ENCODE results near the gene SV2C. TPM values are rescaled to one million over a fixed set of nuclear protein-coding genes. Genes with fewer than 3 reads are reported as not detected.

Gene SV2C
- polyA plus RNA-seq, 3 donors = 0.01 to 0.02 TPM; not detected in 1

DNA sequence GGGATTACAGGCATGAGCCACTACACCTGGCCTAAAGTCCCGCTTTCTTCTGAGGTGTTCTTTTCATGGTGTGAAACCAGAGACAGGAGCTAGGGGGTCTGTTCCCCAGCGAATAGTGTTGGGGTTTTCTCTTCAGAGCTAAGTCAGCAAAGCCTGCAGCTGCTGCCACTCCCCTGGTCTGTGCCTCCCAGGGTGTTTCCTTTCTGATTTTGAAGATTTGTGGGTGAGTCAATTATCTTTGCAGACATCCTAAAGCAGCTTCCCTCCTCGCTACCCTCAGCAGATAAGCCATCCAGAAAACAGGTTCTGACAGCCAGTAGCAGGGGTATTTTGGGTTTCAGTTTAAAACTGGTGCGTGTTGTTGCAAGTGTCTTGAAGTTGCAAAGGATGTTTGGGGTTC is 247.9 kb downstream of the SV2C start:
- Mint-ChIP-seq H3K27ac (peak overlapping the region in 2 of 7 donors; percentile 10 to 16), H3K36me3 (peaks cover 0 to 2% of the 10 kb centered on the region in 2 donors), H3K4me3 (no peak overlapping the region), H3K9me3 (peaks cover 0 to 2% (median 0%) of the 10 kb centered on the region in 7 donors), H3K27me3 (ENCODE audit: low read depth in 3 of 3) (peaks cover 0 to 5% (median 0%) of the 10 kb centered on the region in 3 donors), H3K4me1 (peaks cover 25% of the 10 kb centered on the region)
- Histone ChIP-seq H3K4me2 (replicated peaks; ENCODE audit: extremely low read depth, low read length, poor library complexity, severe bottlenecking) (no peak overlapping the region), H3K79me2 (ENCODE audit: insufficient read depth, low read length) (no peaks in the 10 kb centered on the region), H3K27me3 (ENCODE audit: control insufficient read depth in 2 of 2, insufficient read depth in 2 of 2, low read length in 2 of 2) (no peaks in the 10 kb centered on the region), H3K27ac (ENCODE audit: low read depth in 1 of 2, low read length in 2 of 2) (no peak overlapping the region), H3K36me3 (replicated peaks in 1 of 2; ENCODE audit: control insufficient read depth in 1 of 2, insufficient read depth in 2 of 2, low read length in 2 of 2) (no peaks in the 10 kb centered on the region), H3K9me3 (replicated peaks in 1 of 2; ENCODE audit: control insufficient read depth in 1 of 2, insufficient read depth in 1 of 2, low read length in 2 of 2) (no peaks in the 10 kb centered on the region), H4K20me1 (ENCODE audit: insufficient read depth, low read length) (no peaks in the 10 kb centered on the region), H2AFZ (ENCODE audit: insufficient read depth, low read depth, low read length, poor library complexity, severe bottlenecking) (peak overlapping the region; percentile 11), H3K4me3 (replicated peaks in 1 of 3; ENCODE audit: low read depth in 2 of 3, low read length in 3 of 3) (no peak overlapping the region), H3K9ac (ENCODE audit: insufficient read depth, low read length, poor library complexity, severe bottlenecking) (no peak overlapping the region), H3K4me1 (ENCODE audit: control insufficient read depth in 1 of 2, insufficient read depth in 2 of 2, low read length in 2 of 2) (peaks cover 6 to 9% of the 10 kb centered on the region in 2 donors)
- intact Hi-C loops (cut with micrococcal nuclease) = no loop called here
- WGBS (ENCODE audit: insufficient coverage) = no CpG with 5 or more reads among the region's 4 CpGs
- TF ChIP-seq, protein P1, sequence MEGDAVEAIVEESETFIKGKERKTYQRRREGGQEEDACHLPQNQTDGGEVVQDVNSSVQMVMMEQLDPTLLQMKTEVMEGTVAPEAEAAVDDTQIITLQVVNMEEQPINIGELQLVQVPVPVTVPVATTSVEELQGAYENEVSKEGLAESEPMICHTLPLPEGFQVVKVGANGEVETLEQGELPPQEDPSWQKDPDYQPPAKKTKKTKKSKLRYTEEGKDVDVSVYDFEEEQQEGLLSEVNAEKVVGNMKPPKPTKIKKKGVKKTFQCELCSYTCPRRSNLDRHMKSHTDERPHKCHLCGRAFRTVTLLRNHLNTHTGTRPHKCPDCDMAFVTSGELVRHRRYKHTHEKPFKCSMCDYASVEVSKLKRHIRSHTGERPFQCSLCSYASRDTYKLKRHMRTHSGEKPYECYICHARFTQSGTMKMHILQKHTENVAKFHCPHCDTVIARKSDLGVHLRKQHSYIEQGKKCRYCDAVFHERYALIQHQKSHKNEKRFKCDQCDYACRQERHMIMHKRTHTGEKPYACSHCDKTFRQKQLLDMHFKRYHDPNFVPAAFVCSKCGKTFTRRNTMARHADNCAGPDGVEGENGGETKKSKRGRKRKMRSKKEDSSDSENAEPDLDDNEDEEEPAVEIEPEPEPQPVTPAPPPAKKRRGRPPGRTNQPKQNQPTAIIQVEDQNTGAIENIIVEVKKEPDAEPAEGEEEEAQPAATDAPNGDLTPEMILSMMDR (IDR thresholded peaks at IDR 0.05) = no peak
- DNase-seq = no peak

DNA sequence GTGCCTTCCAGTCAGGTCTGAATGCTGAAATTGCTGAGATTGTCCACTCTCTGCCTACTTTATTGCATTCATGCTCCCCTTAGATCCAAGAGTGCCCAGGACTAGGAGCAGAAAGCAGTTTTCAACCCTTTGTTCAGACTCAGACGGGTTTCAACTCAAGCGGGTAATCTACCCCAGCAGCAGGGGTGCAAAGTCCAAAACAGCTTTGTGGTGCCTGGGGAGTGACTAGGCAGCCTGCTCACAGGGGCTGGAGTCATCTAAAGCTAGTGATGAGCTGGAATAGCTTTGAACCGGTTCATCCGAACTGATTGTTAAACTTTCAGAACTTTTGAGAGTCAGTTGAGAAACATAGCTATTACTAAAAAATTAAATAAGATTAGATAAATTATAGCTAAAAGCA is 248.9 kb downstream of the SV2C start:
- Mint-ChIP-seq H3K4me3 (no peak overlapping the region), H3K36me3 (peaks cover 0 to 2% of the 10 kb centered on the region in 2 donors), H3K27ac (no peak overlapping the region), H3K4me1 (peaks cover 19% of the 10 kb centered on the region), H3K9me3 (peaks cover 0 to 4% (median 0%) of the 10 kb centered on the region in 7 donors), H3K27me3 (ENCODE audit: low read depth in 3 of 3) (peaks cover 0 to 1% (median 0%) of the 10 kb centered on the region in 3 donors)
- Histone ChIP-seq H3K79me2 (ENCODE audit: insufficient read depth, low read length) (no peaks in the 10 kb centered on the region), H2AFZ (ENCODE audit: insufficient read depth, low read depth, low read length, poor library complexity, severe bottlenecking) (no peak overlapping the region), H3K4me3 (replicated peaks in 1 of 3; ENCODE audit: low read depth in 2 of 3, low read length in 3 of 3) (no peak overlapping the region), H4K20me1 (ENCODE audit: insufficient read depth, low read length) (no peaks in the 10 kb centered on the region), H3K4me2 (replicated peaks; ENCODE audit: extremely low read depth, low read length, poor library complexity, severe bottlenecking) (no peak overlapping the region), H3K27ac (ENCODE audit: low read depth in 1 of 2, low read length in 2 of 2) (no peak overlapping the region), H3K27me3 (ENCODE audit: control insufficient read depth in 2 of 2, insufficient read depth in 2 of 2, low read length in 2 of 2) (no peaks in the 10 kb centered on the region), H3K36me3 (replicated peaks in 1 of 2; ENCODE audit: control insufficient read depth in 1 of 2, insufficient read depth in 2 of 2, low read length in 2 of 2) (no peaks in the 10 kb centered on the region), H3K9me3 (replicated peaks in 1 of 2; ENCODE audit: control insufficient read depth in 1 of 2, insufficient read depth in 1 of 2, low read length in 2 of 2) (no peaks in the 10 kb centered on the region), H3K9ac (ENCODE audit: insufficient read depth, low read length, poor library complexity, severe bottlenecking) (no peak overlapping the region), H3K4me1 (ENCODE audit: control insufficient read depth in 1 of 2, insufficient read depth in 2 of 2, low read length in 2 of 2) (peaks cover 6 to 9% of the 10 kb centered on the region in 2 donors)
- DNase-seq = no peak
- TF ChIP-seq, protein P1 (IDR thresholded peaks at IDR 0.05) = no peak
- WGBS (ENCODE audit: insufficient coverage) = 90% methylated on average over 2 of the region's 4 CpGs
- intact Hi-C loops (cut with micrococcal nuclease) = no loop called here

All from CD14-positive monocyte (primary cell).